Retinal pigment epithelial cell (primary cell): ENCODE data around the gene BRF1.

Experiments
- DNase-seq: peaks from one replicate; pipeline ENCODE4 v3.0.0-alpha.2; 2010; ENCODE audit warnings: low read depth
- H3K4me3 ChIP-seq: 2 replicates; pipeline ENCODE4 v1.5.1; 2011; ENCODE audit warnings: mild to moderate bottlenecking, low read length, control low read depth, moderate library complexity
- CTCF ChIP-seq: conservative IDR thresholded peaks from 2 replicates; pipeline ENCODE4 v1.5.1; 2011; ENCODE audit warnings: low read depth, low read length, control low read depth, inconsistent platforms

The BRF1 gene, protein sequence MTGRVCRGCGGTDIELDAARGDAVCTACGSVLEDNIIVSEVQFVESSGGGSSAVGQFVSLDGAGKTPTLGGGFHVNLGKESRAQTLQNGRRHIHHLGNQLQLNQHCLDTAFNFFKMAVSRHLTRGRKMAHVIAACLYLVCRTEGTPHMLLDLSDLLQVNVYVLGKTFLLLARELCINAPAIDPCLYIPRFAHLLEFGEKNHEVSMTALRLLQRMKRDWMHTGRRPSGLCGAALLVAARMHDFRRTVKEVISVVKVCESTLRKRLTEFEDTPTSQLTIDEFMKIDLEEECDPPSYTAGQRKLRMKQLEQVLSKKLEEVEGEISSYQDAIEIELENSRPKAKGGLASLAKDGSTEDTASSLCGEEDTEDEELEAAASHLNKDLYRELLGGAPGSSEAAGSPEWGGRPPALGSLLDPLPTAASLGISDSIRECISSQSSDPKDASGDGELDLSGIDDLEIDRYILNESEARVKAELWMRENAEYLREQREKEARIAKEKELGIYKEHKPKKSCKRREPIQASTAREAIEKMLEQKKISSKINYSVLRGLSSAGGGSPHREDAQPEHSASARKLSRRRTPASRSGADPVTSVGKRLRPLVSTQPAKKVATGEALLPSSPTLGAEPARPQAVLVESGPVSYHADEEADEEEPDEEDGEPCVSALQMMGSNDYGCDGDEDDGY

DNA sequence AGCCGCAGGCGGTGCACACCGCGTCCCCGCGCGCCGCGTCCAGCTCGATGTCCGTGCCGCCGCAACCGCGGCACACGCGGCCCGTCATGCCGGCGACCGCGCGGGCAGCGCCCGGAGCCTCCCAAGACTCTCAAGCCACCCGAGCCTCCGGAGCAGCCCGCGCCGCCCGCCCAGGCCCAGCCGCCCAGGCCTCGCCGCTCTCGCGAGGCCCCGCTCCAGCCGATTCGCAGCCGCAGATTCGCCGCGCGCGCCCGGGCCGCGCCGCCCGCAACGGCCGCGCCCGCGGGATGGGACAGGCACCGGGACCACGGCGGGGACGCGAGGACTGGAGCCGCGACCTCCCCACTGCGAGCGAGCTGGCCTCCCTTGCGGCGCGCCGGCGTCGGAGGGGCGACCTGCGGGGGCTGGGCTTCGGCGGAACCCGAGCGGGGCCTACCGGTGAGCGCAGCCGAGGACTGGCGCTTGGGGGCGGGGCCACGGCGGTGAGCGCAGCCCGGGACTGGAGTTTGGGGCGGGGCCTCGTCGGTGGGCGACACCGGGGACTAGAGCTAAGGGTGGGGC lies at the start of gene BRF1:
Gene BRF1 (minus strand): TSS at position 460 of the 561 bp plus-strand sequence. CDS start 372 bp downstream, at position 88.
- H3K4me3 ChIP-seq: peak within 1 kb of the TSS; percentile 71
- peak; percentile 58 for DNase-seq
- no peak for TF ChIP-seq CTCF

DNA sequence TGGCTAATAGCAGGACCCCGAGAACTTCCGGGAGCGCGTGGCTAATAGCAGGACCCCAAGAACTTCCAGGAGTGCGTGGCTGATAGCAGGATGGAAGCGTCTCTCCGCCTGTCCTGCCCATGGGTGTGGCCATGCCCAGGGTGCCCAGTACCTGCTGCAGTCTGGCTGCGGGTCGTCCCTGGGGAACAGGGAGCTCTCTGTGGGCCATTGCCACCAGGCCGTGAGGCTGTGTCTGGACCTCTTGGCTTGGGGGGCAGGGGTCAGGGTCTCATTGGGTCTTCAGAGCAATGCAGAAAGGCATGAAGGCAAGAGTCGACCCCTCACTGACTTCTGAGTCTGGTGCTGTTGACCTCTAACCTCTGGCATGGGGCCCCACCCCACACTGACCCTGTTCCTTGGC lies 49.2 kb upstream of the BRF1 start:
- no peak for TF ChIP-seq CTCF
- no peak overlapping the region for H3K4me3 ChIP-seq
- no peak for DNase-seq

GRCh38 chr14:105348945-105349699 lies 48.3 kb upstream of the BRF1 start:
- DNase-seq: no peak
- no peak overlapping the region for H3K4me3 ChIP-seq
- TF ChIP-seq CTCF: no peak

- H3K4me3 ChIP-seq: no peak overlapping the region
- DNase-seq: no peak
- no peak for TF ChIP-seq CTCF
These were observed 47.6 kb upstream of the BRF1 start for GRCh38 chr14:105348169-105348944.

- no peak for DNase-seq
- no peak overlapping the region for H3K4me3 ChIP-seq
- no peak for TF ChIP-seq CTCF
These were observed 46.8 kb upstream of the BRF1 start for GRCh38 chr14:105347587-105347968.

DNA sequence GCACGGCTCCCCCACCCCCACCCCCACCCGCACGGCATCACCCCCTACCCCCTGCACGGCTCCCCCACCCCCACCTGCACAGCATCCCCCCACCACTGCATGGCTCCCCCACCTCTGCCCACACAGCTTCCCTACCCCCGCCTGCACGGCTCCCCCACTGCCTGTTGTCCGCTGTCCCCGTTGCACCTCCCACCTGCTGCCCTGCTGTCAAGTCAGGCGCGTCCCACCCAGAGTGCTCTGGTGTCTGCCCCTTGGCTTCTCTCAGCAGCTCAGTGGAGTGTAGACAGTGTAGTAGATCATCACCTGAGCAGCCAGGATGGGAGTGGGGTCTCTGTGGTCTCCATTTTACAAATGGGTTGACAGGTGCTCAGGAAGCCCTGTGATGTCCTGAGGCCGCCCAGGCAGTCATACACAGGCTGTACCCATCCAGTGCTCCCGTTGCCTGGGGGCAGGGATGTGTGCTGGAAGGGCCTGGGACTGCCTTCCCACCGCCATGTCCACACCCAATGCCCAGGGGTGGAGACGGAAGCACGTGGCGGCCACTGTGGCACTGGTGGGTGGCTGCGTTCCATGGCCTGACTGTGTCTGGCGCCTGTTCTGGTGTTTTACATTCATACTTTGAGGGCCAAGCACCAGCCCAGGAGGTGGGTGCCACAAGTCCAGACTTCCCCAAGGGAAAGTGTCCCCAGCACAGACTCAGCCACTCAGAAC lies 46.2 kb upstream of the BRF1 start:
- no peak for DNase-seq
- H3K4me3 ChIP-seq: no peak overlapping the region
- TF ChIP-seq CTCF: no peak
